Gastroesophageal sphincter (tissue), 3 donors: Measurements from ENCODE around the gene TTC39B.

Experiments used
- CTCF ChIP-seq, 4 experiments: fragments of 200-600 bp in 2 of 4; fragments of 450-650 bp in 2 of 4; sonication (generic) in 1 of 4; IDR thresholded peaks; one replicate each; pipeline ENCODE4 v1.5.1; 2017 to 2019; ENCODE audit warnings: antibody characterized with exemption in 4 of 4, mild to moderate bottlenecking in 2 of 4, moderate library complexity in 2 of 4
- EP300 ChIP-seq: sonication (generic); formaldehyde crosslinking; IDR thresholded peaks from one replicate; pipeline ENCODE4 v1.6.1; 2017; ENCODE audit warnings: antibody characterized with exemption, mild to moderate bottlenecking
- POLR2A ChIP-seq, 2 donors: fragments of 450-650 bp; IDR thresholded peaks; one replicate each; pipeline ENCODE4 v1.6.1; 2017; ENCODE audit warnings: antibody characterized with exemption in 2 of 2, mild to moderate bottlenecking in 2 of 2, moderate library complexity in 1 of 2

GRCh38 chr9:15249981-15250380 is 57.0 kb downstream of the TTC39B start:
- TF ChIP-seq CTCF (IDR thresholded peaks at IDR 0.05) (no peak), POLR2A (IDR thresholded peaks at IDR 0.05) (no peak), EP300 (no peak)
